RCC 7860 (cell line): ENCODE results near the gene PHYH.

Source experiments
- DNase-seq: peaks from one replicate; pipeline ENCODE4 v3.0.0-alpha.2; 2015; ENCODE audit warnings: low spot score
- FAIRE-seq: peaks from 2 replicates; lab custom pipeline; 2012; peaks lifted over from hg19 to GRCh38; lab: Jason Lieb, UNC

PHYH gene

DNA sequence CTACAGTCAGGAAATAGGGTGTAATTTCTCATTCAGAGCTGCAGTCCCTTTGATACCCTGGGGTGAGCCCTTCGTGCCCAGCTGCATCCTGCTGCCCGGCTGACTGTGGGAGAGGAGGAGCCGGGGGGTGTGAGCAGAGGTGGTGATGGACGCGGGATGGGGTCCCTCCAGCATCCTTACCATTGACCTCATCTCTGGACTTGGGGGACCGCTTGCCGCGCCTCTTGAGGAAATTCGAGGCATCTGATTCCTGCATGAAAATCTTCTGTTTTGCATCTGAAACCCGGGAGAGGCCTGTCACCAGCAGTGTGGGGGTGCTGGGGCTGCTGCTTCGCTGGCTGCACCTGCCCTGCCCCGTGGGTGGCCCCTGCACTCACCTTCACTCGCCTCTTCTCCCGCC is 66.5 kb downstream of the PHYH start:
- no peak for FAIRE-seq
- DNase-seq, result no peak

DNA sequence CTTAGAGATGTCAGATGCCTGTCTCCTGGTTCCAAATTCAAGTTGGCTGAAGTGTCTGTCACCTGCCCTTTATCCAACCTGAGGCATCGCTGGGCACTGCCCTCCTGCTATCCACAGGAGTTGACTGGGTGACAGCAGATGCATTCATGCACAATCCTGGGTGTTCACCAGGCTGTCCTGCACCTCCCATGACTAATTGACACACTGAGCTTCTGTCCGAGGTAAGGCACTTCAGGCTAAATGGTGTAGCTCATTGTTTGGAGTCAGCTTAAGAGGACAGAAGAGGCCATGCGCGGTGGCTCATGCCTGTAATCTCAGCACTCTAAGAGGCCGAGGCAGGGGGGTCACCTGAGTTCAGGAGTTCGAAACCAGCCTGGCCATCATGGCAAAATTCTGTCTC is 68.1 kb downstream of the PHYH start:
- FAIRE-seq (no peak), DNase-seq (no peak)

DNA sequence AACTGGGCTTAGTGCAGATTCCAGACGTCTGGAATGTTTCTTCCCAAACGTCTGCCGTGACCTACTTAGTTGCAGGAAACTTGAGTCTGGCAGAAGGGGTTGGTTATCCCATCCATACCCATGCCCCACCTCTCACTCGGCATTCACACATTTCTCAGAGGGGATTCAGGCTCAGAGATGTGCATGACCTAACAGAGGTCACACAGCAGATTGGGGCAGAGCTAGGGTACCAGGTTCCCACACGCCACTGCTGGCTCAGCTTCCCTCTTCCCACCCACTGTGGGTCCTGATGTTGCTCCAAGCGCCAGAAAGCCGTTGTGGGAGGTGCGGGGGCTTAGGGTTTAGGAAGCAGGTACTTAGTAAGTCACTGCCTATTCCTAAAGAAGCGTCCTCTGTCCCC is 68.7 kb downstream of the PHYH start:
- FAIRE-seq (no peak), DNase-seq (no peak)
